Measurements from ENCODE around the gene ZNF280A.
"Not testable (repeated sequence)": the region's sequence is repeated elsewhere in the genome, so short reads cannot be mapped to it uniquely, and the experiment has no call there.

Gene ZNF280A

GRCh38 chr22:22520667-22521602 lies 865 bp upstream of the ZNF280A start:
- no peak for TF ChIP-seq CTCF (IDR thresholded peaks at IDR 0.05; ENCODE audit: extremely low read depth, missing control alignments)

GRCh38 chr22:22519591-22519990 lies 479 bp downstream of the ZNF280A start:
- no peak for TF ChIP-seq CTCF (IDR thresholded peaks at IDR 0.05; ENCODE audit: extremely low read depth, missing control alignments)
- no peak for DNase-seq (ENCODE audit: low spot score)

More at GRCh38 chr22:22520667-22521602, 865 bp upstream of the ZNF280A start:
- DNase-seq (ENCODE audit: low spot score), result no peak

- no peak for TF ChIP-seq CTCF (IDR thresholded peaks at IDR 0.05; ENCODE audit: extremely low read depth, missing control alignments)
- DNase-seq (ENCODE audit: low spot score), result no peak
Measured at GRCh38 chr22:22516992-22517391, 3.1 kb downstream of the ZNF280A start.

GRCh38 chr22:22515890-22516289 lies 4.2 kb downstream of the ZNF280A start:
- no peak for TF ChIP-seq CTCF (IDR thresholded peaks at IDR 0.05; ENCODE audit: extremely low read depth, missing control alignments)
- DNase-seq (ENCODE audit: low spot score), result no peak

- not testable (repeated sequence) for DNase-seq (ENCODE audit: low spot score)
Measured at GRCh38 chr22:22514431-22514830, 5.6 kb downstream of the ZNF280A start.

GRCh38 chr22:22513619-22514018 lies 6.5 kb downstream of the ZNF280A start:
- no peak for DNase-seq (ENCODE audit: low spot score)
- TF ChIP-seq CTCF (IDR thresholded peaks at IDR 0.05; ENCODE audit: extremely low read depth, missing control alignments), result no peak

GRCh38 chr22:22512951-22513350 lies 7.1 kb downstream of the ZNF280A start:
- no peak for TF ChIP-seq CTCF (IDR thresholded peaks at IDR 0.05; ENCODE audit: extremely low read depth, missing control alignments)
- DNase-seq (ENCODE audit: low spot score), result no peak

GRCh38 chr22:22510833-22511232 lies 9.2 kb downstream of the ZNF280A start:
- not testable (repeated sequence) for DNase-seq (ENCODE audit: low spot score)

GRCh38 chr22:22509912-22510311 lies 10.2 kb downstream of the ZNF280A start:
- not testable (repeated sequence) for DNase-seq (ENCODE audit: low spot score)
